NT2/D1 (cell line): ENCODE results near the gene RPF1.

Source experiments
- SUZ12 ChIP-seq: IDR thresholded peaks from 2 replicates; pipeline ENCODE4 v1.6.1; 2011; ENCODE audit not compliant: insufficient read length, insufficient read depth; ENCODE audit errors: extremely low read depth
- ZNF274 ChIP-seq: IDR thresholded peaks from 2 replicates; pipeline ENCODE4 v1.6.1; 2011; ENCODE audit warnings: mild to moderate bottlenecking, low read depth, low read length

DNA sequence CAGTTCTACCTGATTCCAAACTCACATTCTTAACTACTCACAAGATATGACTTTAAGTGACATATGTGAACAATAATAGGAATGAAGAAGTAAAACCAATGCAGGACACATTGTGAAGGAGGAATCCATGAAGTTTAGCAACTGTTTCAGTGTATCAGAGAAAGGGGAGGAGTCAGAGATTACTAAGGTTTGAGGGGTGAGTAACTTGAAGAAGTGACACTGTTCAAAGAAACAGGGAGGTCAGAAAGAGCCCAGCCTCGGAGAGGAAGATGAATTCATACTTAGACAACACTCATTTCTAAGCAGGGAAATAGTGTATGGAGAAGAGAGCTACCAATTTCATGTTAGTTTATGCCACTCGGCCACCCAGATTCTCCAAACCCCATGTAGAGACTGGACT is 28.2 kb upstream of the RPF1 start:
- TF ChIP-seq SUZ12 (no peak), ZNF274 (no peak)
